ENCODE results near the gene FLOT2. TPM values are rescaled to one million over a fixed set of nuclear protein-coding genes. Genes with fewer than 3 reads are reported as not detected.

Gene FLOT2
- total and polyA plus RNA-seq, 2 donors (not counting 3 experiments of a cell fraction or from before 2014, with no cell fraction given), result 169 to 180 TPM

GRCh38 chr17:28937044-28937729 lies 39.7 kb upstream of the FLOT2 start:
- H4K20me1 ChIP-seq (replicated peaks; ENCODE audit: control insufficient read depth, extremely low read depth, insufficient read depth, low read length), result peaks cover 9% of the 10 kb centered on the region
- no TSS peak for BruUV-seq (replicated peaks)
- POLR2A ChIA-PET, result no interaction called here
- intact Hi-C loops (cut with micrococcal nuclease), result no loop called here
- DNase-seq (ENCODE audit: low read depth, low spot score), result no peak
- no peaks in the 10 kb centered on the region for H3K36me3 ChIP-seq (ENCODE audit: control insufficient read depth in 2 of 2, extremely low read depth in 1 of 2, insufficient read depth in 2 of 2, low read length in 2 of 2)
- CTCF ChIA-PET, result interaction anchor here (1.0 to 2.2 kb wide), 5 partner anchors 12 to 211 kb away, joined by 3 to 8 read pairs (median 5); partner anchors contain the start of gene TLCD1
- H3K9me1 ChIP-seq (replicated peaks; ENCODE audit: control insufficient read depth, extremely low read depth, insufficient read depth, low read length), result no peaks in the 10 kb centered on the region
- H3K4me3 ChIP-seq (replicated peaks in 1 of 3; ENCODE audit: insufficient read depth in 1 of 3, low read depth in 1 of 3, low read length in 3 of 3), result no peak overlapping the region
- peaks cover 83% of the 10 kb centered on the region for H3K79me2 ChIP-seq (ENCODE audit: control insufficient read depth, insufficient read depth, low read length)
- dilution Hi-C loops (cut with MboI; ENCODE audit: extremely low pct_ligation_motif_present, low sequenced_read_pairs), result no loop called here
- peaks cover 11% of the 10 kb centered on the region for H3K4me1 ChIP-seq (ENCODE audit: control insufficient read depth, extremely low read depth, insufficient read depth, low read length)
- H3K27ac ChIP-seq (ENCODE audit: insufficient read depth, low read depth, low read length), result no peak overlapping the region
- H3K9ac ChIP-seq (replicated peaks; ENCODE audit: extremely low read depth, insufficient read depth, low read length), result no peak overlapping the region
- H3K9me3 ChIP-seq (replicated peaks; ENCODE audit: control insufficient read depth, insufficient read depth, low read length), result no peaks in the 10 kb centered on the region
- H3K4me2 ChIP-seq (ENCODE audit: insufficient read depth, low read length), result no peak overlapping the region
- TF ChIP-seq POLR2A (IDR thresholded peaks at IDR 0.05; ENCODE audit: low read depth, low read length), result no peak
- no peak for TF ChIP-seq POLR2AphosphoS5 (IDR thresholded peaks at IDR 0.05; ENCODE audit: insufficient read depth, low read depth, low read length)
- no peak for TF ChIP-seq CTCF (IDR thresholded peaks at IDR 0.05; ENCODE audit: extremely low read depth in 1 of 2, insufficient read depth in 1 of 2, low read depth in 1 of 2, low read length in 2 of 2)
- TF ChIP-seq MAX (IDR thresholded peaks at IDR 0.05; ENCODE audit: insufficient read depth, insufficient read length), result no peak
- TF ChIP-seq FOS (IDR thresholded peaks at IDR 0.05; ENCODE audit: borderline replicate concordance, insufficient read depth, low read length), result no peak
- TF ChIP-seq EZH2 (IDR thresholded peaks at IDR 0.05; ENCODE audit: borderline replicate concordance, low read depth, low read length, severe bottlenecking), result no peak
- TF ChIP-seq MYC (IDR thresholded peaks at IDR 0.05; ENCODE audit: low read depth, low read length), result no peak
- no peak for TF ChIP-seq JUN (IDR thresholded peaks at IDR 0.05; ENCODE audit: borderline replicate concordance, insufficient read depth, insufficient read length, low read depth)
- TF ChIP-seq GATA2 (IDR thresholded peaks at IDR 0.05; ENCODE audit: insufficient read depth, insufficient read length, low read depth, low read length), result no peak
- no peak for FAIRE-seq
- H2AFZ ChIP-seq (ENCODE audit: low read depth, low read length), result no peak overlapping the region
- H3K27me3 ChIP-seq (ENCODE audit: control insufficient read depth in 2 of 2, insufficient read depth in 2 of 2, low read length in 2 of 2), result no peaks in the 10 kb centered on the region

All from endothelial cell of umbilical vein (primary cell).